Tibial nerve (tissue), 4 donors: Measurements from ENCODE around the gene PLXNB3.

Experiments
- EP300 ChIP-seq, 2 donors: sonication (generic); formaldehyde crosslinking; IDR thresholded peaks; one replicate each; pipeline ENCODE4 v1.6.1; 2017; ENCODE audit warnings: antibody characterized with exemption in 2 of 2, mild to moderate bottlenecking in 1 of 2
- POLR2A ChIP-seq, 2 donors: fragments of 450-650 bp; IDR thresholded peaks; one replicate each; pipeline ENCODE4 v1.6.1; 2017; ENCODE audit warnings: antibody characterized with exemption in 2 of 2, mild to moderate bottlenecking in 2 of 2, moderate library complexity in 2 of 2
- TF ChIP-seq, protein P1 (sequence below), 5 experiments: fragments of 200-600 bp in 3 of 5; fragments of 450-650 bp in 2 of 5; sonication (generic) in 3 of 5; IDR thresholded peaks; one replicate each; pipeline ENCODE4 v1.5.1; 2016 to 2019; ENCODE audit warnings: antibody characterized with exemption in 5 of 5, mild to moderate bottlenecking in 3 of 5, moderate library complexity in 2 of 5

DNA sequence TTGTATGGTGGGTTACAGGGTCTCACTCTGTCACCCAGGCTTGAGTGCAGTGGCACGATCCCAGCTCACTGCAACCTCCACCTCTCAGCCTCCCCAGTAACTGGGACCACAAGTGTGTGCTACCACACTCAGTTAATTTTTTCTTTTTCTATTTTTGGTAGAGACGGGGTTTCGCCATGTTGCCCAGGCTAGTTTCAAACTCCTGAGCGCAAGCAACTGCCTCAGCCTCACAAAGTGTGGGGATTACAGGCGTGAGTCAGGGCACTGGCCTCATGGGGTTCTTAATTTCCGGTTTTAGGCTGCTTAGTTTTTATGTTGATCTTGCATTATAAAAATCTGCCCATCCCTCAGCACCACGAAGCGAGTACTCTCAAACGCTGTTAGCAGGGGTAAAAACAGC, 46.6 kb upstream of the PLXNB3 start:
- TF ChIP-seq POLR2A (IDR thresholded peaks at IDR 0.05) (no peak), EP300 (IDR thresholded peaks at IDR 0.05) (no peak)
- TF ChIP-seq, protein P1, sequence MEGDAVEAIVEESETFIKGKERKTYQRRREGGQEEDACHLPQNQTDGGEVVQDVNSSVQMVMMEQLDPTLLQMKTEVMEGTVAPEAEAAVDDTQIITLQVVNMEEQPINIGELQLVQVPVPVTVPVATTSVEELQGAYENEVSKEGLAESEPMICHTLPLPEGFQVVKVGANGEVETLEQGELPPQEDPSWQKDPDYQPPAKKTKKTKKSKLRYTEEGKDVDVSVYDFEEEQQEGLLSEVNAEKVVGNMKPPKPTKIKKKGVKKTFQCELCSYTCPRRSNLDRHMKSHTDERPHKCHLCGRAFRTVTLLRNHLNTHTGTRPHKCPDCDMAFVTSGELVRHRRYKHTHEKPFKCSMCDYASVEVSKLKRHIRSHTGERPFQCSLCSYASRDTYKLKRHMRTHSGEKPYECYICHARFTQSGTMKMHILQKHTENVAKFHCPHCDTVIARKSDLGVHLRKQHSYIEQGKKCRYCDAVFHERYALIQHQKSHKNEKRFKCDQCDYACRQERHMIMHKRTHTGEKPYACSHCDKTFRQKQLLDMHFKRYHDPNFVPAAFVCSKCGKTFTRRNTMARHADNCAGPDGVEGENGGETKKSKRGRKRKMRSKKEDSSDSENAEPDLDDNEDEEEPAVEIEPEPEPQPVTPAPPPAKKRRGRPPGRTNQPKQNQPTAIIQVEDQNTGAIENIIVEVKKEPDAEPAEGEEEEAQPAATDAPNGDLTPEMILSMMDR (IDR thresholded peaks at IDR 0.05): no peak
